SKM-1 treated with dmso at 0.1 percent for 144 hours (cell line): Measurements from ENCODE around the gene FADS3.

Source experiments
- DNase-seq: peaks from one replicate; lab custom pipeline; 2025; ENCODE audit not compliant: unreplicated experiment; lab: John Stamatoyannopoulos, UW

The FADS3 gene

GRCh38 chr11:61862714-61863547, 28.4 kb downstream of the FADS3 start:
- no peak for DNase-seq

GRCh38 chr11:61861634-61862033, 29.7 kb downstream of the FADS3 start:
- DNase-seq: no peak

- no peak for DNase-seq
Observed at GRCh38 chr11:61860054-61860903, 31.1 kb downstream of the FADS3 start.

- no peak for DNase-seq
Observed at GRCh38 chr11:61855939-61856680, 35.2 kb downstream of the FADS3 start.

GRCh38 chr11:61854966-61855714, 36.2 kb downstream of the FADS3 start:
- DNase-seq: no peak

- no peak for DNase-seq
Observed at GRCh38 chr11:61854206-61854895, 37.0 kb downstream of the FADS3 start.

GRCh38 chr11:61853698-61854169, 37.6 kb downstream of the FADS3 start:
- DNase-seq: no peak

- DNase-seq: no peak
Observed at GRCh38 chr11:61851900-61852295, 39.4 kb downstream of the FADS3 start.

- DNase-seq: no peak
Observed at GRCh38 chr11:61851113-61851899, 40.0 kb downstream of the FADS3 start.

GRCh38 chr11:61850687-61851086, 40.7 kb downstream of the FADS3 start:
- no peak for DNase-seq

GRCh38 chr11:61848631-61849030, 42.7 kb downstream of the FADS3 start:
- no peak for DNase-seq

- DNase-seq: no peak
Observed at GRCh38 chr11:61847914-61848581, 43.3 kb downstream of the FADS3 start.

- DNase-seq: no peak
Observed at GRCh38 chr11:61846362-61847020, 44.9 kb downstream of the FADS3 start.

- DNase-seq: no peak
Observed at GRCh38 chr11:61844909-61845565, 46.3 kb downstream of the FADS3 start.

GRCh38 chr11:61842528-61842820, 48.9 kb downstream of the FADS3 start:
- DNase-seq: no peak

GRCh38 chr11:61841636-61842527, 49.5 kb downstream of the FADS3 start:
- no peak for DNase-seq

GRCh38 chr11:61840371-61840770, 51.0 kb downstream of the FADS3 start:
- no peak for DNase-seq
